Renal cortex interstitium (tissue), 11 donors: ENCODE measurements around the gene FAM83D. TPM values are rescaled to one million over a fixed set of nuclear protein-coding genes. Genes with fewer than 3 reads are reported as not detected.

Source experiments
- DNase-seq, 11 donors: peaks; one replicate each; pipeline ENCODE4 v3.0.0-alpha.2; 2013; ENCODE audit warnings: low read depth in 9 of 11, low spot score in 4 of 11; ENCODE audit errors: extremely low read depth in 1 of 11
- polyA plus RNA-seq, 3 donors: library from polyadenylated mRNA; unstranded; fragments of 120-200 nt; gene quantifications; one replicate each; pipeline ENCODE4 v1.2.1, GENCODE V29; 2013; ENCODE audit not compliant: insufficient read length in 3 of 3

Gene FAM83D
- polyA plus RNA-seq, 3 donors, result 12.0 to 17.9 (median 17.5) TPM

DNA sequence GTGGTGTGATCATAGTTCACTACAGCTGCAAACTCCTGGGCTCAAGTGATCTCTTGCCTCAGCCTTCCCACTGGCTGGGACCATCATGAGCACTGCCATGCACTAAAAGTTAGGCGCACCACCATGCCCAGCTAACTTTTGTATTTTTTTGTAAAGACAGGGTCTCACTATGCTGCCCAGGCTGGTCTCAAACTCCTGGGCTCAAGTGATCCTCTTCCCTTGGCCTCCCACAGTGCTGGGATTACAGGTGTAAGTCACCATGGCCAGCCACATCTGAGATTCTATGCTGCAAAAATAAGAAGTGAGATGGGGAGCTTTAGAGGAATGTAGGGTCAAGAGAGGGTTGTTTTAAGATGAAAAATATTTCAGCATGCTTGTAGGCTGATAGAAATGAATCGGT lies 1.5 kb upstream of the FAM83D start:
- DNase-seq, result no peak

DNA sequence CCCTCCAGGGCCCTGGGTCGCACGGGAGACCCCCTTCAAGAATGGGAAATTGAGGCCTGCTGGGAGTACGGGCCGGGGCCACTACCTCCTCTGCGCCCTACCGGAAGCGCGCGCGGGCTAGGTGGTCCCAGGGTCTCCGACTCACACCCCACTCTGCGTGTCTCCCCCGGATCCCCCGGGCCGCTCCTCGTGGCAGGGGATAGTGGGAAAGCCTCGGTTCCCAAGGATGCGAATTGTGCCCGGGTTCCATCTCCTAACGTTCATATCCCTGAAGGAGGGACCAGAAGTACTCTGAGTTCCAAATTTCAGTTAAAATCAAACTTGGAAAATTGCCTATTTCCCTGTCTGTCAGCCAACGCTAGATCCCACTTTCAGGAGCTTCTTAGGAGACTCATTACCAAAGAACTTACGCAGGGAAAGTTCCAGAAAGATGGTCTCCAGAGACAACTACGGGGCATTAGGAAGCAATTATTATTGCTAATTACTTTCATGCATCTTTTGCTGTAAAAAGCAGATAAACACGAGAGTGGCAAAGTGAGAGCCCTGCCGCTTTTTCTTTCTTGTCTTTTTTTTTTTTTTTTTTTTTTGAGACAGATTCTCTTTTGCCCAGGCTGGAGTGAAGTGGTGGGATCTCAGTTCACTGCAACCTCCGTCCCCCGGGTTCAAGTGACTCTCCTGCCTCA lies 858 bp downstream of the FAM83D start:
- DNase-seq, result no peak

DNA sequence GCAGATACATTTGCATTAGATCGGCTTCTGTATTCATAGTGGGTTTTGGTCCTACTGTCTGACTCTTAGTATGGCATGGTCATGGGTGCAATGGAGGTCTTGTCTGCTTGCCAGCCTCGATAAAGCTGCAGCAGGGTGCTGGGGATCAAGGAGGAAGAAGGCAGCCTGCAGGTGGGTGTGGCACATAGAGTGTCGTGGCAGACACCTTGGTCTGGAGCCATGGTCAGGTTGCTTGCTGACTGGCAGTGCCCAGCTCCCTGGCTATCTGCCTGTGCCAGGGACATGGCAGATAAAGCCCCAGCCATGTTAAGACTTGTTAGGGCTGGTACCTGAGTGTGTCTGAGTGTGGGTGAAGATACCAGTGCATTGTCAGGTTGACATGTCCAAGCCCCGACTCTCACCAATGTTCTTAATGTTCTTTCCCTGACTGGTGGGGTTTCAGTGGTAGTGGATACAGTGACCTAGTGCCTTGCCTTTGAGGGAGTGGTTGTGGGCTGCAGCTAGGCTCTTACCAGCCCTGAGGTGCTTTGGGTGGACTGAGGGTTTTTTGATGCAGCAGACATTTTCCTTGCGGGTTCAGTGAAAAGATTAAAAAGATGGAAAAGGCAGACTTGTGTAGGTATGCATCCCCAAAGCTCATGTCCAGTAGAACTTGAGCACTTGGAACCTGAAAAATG lies 1.8 kb downstream of the FAM83D start:
- no peak for DNase-seq

DNA sequence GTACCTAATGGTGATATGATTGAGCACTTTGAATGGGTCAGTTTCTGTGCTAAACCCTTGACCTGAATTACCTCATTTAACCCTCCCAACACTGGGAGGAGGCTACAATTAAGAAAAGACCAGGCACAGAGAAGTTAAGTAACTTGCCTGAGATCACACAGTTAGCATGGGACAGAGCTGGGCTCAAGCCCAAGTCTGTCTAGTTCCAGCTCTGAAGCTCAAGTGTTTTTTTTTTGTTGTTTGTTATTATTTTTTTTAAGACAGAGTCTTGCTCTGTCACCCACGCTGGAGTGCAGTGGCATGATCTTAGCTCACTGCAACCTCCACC lies 4.0 kb downstream of the FAM83D start:
- DNase-seq, result no peak

DNA sequence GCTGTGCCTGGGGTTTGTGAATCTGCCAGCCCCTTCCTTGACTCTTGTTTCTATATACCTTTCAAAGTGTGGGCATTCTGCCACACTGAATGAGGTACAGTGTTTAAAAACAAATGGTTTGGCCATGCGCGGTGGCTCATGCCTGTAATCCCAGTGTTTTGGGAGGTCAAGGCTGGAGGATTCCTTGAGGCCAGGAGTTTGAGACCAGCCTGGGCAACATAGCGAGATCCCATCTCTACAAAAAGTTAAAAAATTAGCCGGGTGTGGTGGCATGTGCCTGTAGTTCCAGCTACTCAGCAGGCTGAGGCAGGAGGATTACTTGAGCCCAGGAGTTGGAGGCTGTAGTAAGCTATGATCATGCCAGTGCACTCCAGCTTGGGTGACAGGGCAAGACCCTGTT lies 5.8 kb downstream of the FAM83D start:
- no peak for DNase-seq

DNA sequence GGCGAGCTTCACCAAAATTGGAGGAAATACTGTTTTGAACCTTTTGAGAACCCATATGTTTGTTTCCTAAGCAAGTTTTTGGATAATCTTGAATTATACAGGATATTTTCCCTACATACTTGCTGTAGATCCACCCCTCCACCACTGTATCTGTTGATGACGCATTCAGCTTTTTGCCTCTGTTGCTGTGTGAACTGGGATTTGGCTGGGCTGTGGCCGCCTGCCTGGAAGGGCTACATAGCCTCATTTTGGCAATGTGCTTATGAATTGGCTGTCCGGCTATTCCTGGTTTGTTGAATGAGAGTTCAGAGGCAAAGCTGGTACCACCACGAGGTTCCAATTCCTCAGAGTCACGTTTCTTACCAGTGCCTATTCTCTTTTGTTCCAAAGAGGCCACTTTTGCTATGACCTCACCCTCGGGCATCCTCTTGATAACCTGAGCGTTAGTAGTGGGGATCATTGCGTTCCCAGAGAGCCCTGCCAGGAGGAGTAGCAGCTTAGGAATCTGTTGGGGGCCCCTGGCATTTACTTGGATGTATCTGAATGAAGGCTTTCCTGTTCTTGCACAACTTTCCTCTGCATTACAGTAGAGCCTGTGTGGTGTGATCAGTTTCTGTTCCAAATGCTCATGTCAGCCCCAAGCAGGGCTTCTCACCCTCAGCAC lies 6.4 kb downstream of the FAM83D start:
- no peak for DNase-seq

DNA sequence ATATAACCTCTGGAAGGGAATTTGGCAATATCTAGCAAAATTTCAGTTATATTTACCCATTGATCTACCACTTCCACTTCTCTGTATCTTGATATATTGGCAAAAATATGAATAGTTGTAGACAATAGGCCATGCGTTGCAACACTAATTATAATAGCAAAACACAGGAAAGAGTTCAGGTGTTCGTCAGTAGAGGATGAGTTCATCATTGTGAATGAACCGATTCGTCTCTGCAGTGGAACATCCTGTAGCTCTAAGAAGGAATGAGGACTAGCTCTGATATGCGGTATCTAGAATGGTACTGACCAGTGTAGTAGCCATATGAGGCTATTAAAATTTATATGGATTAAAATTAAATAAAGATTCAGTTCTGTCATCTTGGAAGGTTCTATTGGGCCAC lies 8.3 kb downstream of the FAM83D start:
- DNase-seq, result no peak

DNA sequence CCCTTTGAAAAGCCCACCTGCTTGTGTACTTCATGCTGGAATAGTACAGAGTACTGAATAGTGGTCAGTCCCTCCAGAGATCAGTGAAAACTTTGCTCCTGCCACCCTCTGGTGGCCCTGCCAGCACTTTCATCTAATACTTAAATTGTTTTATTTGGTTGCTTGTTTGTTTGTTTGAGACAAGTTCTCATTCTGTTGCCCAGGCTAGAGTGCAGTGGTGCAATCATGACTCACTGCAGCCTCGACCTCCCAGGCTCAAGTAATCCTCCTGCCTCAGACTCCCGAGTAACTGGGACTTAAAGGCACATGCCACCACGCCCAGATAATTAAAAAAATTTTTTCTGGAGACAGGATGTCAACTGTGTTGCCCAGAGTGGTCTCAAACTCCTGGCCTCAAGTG lies 9.1 kb downstream of the FAM83D start:
- no peak for DNase-seq

DNA sequence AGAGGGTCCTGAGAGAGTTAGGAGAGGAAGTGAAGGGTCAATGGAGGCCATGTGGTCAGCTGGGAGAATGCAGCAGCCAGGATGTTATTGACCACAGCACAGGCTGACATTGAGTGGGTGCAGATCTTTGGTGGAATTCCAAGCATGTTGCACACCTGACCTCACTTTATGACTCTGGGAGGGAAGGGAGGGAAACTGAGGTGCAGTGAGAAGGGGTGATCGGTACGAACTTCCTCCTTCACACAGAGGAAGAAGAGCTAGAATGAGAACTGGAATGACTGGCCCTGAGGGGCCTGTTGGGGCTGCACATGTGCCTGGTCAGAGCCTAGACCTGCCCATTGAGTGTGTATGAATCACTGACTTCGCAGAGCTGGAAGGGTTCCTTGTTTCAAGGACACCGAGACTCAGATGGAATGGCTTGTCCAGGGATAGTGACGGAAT lies 9.8 kb downstream of the FAM83D start:
- no peak for DNase-seq

DNA sequence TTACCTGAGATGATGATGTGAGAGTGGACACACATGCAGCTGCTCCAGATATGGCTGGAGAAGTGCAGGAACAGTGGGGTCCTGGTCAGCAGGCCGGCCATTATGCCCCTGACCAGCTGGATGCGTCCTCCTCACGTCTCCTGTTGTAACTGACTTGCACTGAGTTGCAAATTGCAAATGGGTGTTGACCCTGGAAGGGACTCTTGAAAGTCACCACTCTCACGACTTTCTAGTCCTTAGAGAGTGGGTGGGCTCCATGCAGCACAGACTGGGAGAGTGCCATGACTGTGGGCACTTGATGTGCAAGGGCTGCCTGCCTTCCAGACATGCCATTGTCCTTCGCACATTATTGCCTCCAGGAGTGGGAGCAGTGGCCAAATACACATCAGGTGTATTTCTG lies 10.8 kb downstream of the FAM83D start:
- no peak for DNase-seq

DNA sequence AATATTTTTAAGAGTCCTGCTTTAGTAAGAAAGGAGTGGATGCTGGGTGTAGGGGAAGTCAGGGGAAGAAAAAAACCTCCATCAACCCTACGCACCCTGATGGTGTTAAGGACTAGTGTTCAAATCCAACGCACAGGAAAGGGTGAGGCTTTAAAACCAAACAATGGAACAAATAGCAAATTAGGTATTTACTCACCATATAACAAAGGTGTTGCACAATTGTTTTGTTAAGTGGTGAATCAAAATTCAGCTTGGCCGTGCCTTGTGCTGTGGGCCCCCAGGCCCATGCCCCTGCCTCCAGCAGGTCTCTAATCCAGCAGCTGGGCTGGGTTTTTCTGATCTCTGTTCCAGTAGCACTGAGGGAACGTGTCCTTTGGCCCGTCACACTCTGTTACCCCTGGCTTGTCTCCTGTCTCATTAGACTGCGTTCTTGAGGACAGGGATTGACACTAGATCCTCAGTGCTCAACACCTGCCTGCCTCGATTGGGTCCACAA lies 11.8 kb downstream of the FAM83D start:
- DNase-seq, result no peak

DNA sequence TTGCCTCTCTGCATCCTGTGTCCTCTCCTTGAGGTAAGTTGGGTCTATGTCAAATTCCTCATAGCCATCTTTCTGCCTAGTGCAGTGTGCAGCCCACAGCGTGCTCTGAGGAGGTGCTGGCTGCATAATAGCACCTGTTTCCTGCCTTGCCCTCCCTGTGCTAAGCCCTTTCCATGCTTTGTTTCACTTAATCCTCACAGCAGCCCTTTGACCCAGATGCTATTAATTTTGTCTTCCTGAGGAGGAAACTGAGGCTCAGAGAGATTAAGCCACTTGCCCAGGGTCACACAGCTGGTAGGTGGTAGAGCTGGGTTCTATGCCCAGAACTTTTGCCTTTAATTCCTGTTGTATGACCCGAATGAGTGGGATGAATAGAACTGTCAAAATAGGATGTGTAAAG lies 13.5 kb downstream of the FAM83D start:
- DNase-seq, result no peak

DNA sequence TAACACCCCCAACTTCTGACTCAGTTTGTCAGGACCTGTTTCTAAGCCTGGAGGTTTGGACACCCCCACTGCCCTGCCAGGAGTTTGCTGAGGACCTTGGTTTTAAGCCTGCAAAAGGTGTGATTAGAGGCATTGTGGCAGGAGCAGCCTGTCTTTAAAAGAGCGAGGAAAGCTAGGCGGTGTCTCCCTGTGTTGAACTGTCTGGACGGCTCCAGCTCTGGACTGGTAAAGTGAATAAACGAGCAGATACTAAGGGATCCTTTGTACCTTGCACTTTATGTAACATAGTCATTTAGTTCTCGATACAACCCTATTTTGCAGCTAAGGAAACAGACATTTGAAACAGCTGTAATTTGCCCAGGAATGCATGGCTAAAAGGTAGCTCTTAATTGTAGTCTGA lies 14.4 kb downstream of the FAM83D start:
- no peak for DNase-seq

DNA sequence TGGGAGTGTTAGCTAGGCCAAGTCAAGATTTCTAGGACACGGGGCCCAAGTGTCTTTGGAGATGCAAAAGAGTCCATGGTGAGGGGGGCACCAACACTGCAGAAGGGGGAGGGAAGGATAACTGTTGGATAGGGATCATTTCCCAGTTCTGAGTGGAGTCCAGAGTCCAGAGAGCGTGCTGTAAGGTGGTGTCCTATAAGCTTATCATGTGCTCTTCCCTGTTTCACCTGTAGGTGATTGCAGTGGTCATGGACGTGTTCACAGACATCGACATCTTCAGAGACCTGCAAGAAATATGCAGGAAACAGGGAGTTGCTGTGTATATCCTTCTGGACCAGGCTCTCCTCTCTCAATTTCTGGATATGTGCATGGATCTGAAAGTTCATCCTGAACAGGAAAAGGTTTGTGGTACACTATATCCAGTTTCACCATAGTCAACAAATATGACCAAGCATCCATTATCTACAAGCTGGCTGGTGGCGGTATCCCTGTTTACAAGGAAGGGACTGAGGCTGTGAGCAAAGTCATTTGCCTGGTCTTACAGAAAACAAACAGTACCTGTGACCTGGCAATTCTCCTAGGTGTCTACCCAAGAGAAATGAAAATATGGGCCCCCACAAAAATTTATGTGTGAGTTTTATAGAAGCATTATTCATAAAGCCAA lies 15.6 kb downstream of the FAM83D start:
- no peak for DNase-seq

DNA sequence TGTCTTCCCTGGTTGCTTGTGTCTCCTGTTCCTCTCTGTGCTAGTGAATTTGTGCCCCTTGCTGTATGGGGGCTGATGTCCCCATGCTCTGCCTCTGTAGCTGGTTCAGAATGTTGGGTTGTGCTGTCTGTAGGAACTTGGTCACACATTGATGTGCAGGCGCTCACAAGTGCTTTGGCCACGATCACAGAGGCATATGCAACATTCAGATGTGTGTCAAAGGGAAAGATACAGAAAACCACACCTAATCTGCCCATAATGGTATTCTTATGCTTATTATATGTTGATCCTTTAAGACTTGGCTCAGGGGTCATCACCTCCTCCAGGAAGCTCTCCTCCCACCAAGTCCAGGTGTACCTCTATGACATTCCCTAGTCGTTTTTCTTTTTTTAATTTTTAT lies 18.8 kb downstream of the FAM83D start:
- DNase-seq, result no peak

DNA sequence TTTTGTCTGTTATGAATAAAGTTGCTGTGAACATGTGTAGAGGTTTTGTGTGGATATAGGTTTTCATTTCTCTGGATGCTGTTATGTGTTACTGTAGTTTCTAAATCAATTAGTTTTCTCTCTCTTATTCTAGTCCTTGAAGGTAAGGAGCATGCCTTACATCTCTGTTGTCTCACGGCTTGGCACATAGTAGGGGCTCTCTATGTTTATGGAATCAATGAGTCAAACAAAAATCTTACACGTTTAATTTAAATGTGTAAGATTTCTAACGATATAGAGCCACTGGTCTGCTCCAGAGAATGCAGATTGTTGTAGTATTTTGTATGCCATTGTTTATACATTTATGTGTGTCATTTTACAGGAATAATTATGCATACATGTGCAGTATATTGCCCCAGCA lies 20.6 kb downstream of the FAM83D start:
- DNase-seq, result no peak

DNA sequence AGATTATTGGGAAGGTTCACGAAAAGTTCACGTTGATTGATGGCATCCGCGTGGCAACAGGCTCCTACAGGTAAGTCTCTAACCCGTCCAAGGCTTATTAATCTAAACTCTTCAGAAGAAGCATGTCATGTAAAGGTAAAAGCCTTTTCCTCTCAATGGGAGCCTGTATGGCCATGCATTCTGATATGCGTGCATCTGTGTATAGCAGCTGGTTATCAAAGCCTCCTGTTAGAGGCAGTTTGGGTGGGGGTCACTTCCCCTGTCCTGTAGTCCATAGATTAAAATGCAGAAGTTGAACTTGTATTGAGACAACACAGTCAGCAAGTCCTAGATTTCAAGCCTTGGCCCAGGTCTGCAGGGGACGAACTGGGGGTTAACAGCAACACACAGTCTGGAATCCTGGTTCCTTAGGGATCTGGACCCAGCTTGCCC lies 21.7 kb downstream of the FAM83D start:
- no peak for DNase-seq

DNA sequence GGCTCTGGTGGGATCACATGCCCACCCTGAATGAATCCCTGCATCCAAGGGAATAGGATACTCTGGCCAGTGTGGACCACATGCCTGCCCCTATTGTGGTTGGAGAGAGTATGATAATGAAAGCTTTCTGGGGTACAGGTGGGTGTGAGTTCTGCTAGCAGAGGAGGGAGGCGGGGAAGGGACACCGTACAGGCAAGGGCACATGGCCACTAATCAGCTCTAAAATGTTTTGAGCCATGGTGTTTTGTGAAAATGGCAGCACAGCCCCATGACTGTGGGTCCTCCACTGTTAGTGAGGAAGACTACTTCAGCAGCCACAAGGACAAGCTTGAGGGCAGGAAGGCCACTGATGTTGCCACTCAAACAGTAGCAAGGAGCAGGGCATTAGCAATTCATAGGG lies 24.0 kb downstream of the FAM83D start:
- no peak for DNase-seq

DNA sequence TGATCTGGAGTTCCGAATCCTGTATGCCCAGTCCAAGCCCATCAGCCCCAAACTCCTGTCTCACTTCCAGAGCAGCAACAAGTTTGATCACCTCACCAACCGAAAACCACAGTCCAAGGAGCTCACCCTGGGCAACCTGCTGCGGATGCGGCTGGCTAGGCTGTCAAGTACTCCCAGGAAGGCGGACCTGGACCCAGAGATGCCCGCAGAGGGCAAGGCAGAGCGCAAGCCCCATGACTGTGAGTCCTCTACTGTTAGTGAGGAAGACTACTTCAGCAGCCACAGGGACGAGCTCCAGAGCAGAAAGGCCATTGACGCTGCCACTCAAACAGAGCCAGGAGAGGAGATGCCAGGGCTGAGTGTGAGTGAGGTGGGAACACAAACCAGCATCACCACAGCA lies 25.4 kb downstream of the FAM83D start:
- no peak for DNase-seq

DNA sequence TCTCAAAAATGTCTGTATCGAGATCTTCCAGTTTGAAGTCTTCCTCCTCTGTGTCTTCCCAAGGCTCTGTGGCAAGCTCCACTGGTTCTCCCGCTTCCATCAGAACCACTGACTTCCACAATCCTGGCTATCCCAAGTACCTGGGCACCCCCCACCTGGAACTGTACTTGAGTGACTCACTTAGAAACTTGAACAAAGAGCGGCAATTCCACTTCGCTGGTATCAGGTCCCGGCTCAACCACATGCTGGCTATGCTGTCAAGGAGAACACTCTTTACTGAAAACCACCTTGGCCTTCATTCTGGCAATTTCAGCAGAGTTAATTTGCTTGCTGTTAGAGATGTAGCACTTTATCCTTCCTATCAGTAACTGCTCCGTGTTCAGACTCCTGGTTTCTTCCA lies 25.9 kb downstream of the FAM83D start:
- no peak for DNase-seq
